ENCODE results near the gene MBOAT7. TPM values are rescaled to one million over a fixed set of nuclear protein-coding genes. Genes with fewer than 3 reads are reported as not detected.

The MBOAT7 gene
- total and polyA plus RNA-seq, 4 donors, result 10.3 to 31.5 (median 15.0) TPM

DNA sequence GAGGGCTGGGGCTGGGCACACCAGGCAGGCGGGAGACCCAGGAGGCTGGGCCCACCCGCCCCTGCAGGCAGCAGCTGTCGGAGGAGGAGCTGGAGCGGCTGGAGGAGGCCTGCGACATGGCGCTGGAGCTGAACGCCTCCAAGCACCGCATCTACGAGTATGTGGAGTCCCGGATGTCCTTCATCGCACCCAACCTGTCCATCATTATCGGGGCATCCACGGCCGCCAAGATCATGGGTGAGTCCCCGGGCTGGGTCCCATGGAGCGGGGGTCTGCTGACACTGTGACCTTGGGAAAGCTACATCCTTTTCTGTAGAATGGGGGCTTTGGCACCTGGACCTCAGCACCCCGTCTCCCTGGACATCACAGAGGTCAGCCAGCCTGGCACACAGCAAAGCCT lies 65.7 kb downstream of the MBOAT7 start:
- WGBS, result 96% methylated on average over 17 of the region's 17 CpGs

More for the DNA sequence above, 65.7 kb downstream of the MBOAT7 start:
- H3K9me3 ChIP-seq (ENCODE audit: control insufficient read depth in 4 of 4, low read length in 3 of 4), result no peaks in the 10 kb centered on the region
- no peak overlapping the region for H3K27ac ChIP-seq (ENCODE audit: low read depth in 1 of 2, low read length in 2 of 2)
- TF ChIP-seq YY1 (IDR thresholded peaks at IDR 0.05), result no peak
- TF ChIP-seq RXRA (IDR thresholded peaks at IDR 0.05), result no peak
- TF ChIP-seq FOXA1 (IDR thresholded peaks at IDR 0.05), result no peak
- no peak for TF ChIP-seq NR2F2 (IDR thresholded peaks at IDR 0.05)
- TF ChIP-seq, protein P1, sequence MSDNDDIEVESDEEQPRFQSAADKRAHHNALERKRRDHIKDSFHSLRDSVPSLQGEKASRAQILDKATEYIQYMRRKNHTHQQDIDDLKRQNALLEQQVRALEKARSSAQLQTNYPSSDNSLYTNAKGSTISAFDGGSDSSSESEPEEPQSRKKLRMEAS (IDR thresholded peaks at IDR 0.05), result no peak
- no peak for TF ChIP-seq HNF4A (conservative IDR thresholded peaks at IDR 0.05)
- TF ChIP-seq EGR1 (IDR thresholded peaks at IDR 0.05; ENCODE audit: low read depth in 2 of 2), result no peak
- TF ChIP-seq TAF1 (conservative IDR thresholded peaks at IDR 0.05), result no peak
- TF ChIP-seq, protein P2, sequence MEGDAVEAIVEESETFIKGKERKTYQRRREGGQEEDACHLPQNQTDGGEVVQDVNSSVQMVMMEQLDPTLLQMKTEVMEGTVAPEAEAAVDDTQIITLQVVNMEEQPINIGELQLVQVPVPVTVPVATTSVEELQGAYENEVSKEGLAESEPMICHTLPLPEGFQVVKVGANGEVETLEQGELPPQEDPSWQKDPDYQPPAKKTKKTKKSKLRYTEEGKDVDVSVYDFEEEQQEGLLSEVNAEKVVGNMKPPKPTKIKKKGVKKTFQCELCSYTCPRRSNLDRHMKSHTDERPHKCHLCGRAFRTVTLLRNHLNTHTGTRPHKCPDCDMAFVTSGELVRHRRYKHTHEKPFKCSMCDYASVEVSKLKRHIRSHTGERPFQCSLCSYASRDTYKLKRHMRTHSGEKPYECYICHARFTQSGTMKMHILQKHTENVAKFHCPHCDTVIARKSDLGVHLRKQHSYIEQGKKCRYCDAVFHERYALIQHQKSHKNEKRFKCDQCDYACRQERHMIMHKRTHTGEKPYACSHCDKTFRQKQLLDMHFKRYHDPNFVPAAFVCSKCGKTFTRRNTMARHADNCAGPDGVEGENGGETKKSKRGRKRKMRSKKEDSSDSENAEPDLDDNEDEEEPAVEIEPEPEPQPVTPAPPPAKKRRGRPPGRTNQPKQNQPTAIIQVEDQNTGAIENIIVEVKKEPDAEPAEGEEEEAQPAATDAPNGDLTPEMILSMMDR (IDR thresholded peaks at IDR 0.05; ENCODE audit: low read depth, low read length, missing input control), result no peak
- TF ChIP-seq HNF4G (IDR thresholded peaks at IDR 0.05), result no peak
- TF ChIP-seq, protein P3, sequence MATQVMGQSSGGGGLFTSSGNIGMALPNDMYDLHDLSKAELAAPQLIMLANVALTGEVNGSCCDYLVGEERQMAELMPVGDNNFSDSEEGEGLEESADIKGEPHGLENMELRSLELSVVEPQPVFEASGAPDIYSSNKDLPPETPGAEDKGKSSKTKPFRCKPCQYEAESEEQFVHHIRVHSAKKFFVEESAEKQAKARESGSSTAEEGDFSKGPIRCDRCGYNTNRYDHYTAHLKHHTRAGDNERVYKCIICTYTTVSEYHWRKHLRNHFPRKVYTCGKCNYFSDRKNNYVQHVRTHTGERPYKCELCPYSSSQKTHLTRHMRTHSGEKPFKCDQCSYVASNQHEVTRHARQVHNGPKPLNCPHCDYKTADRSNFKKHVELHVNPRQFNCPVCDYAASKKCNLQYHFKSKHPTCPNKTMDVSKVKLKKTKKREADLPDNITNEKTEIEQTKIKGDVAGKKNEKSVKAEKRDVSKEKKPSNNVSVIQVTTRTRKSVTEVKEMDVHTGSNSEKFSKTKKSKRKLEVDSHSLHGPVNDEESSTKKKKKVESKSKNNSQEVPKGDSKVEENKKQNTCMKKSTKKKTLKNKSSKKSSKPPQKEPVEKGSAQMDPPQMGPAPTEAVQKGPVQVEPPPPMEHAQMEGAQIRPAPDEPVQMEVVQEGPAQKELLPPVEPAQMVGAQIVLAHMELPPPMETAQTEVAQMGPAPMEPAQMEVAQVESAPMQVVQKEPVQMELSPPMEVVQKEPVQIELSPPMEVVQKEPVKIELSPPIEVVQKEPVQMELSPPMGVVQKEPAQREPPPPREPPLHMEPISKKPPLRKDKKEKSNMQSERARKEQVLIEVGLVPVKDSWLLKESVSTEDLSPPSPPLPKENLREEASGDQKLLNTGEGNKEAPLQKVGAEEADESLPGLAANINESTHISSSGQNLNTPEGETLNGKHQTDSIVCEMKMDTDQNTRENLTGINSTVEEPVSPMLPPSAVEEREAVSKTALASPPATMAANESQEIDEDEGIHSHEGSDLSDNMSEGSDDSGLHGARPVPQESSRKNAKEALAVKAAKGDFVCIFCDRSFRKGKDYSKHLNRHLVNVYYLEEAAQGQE (IDR thresholded peaks at IDR 0.05), result no peak
- TF ChIP-seq FOXA2 (IDR thresholded peaks at IDR 0.05), result no peak
- no peak for TF ChIP-seq JUND (IDR thresholded peaks at IDR 0.05)
- no peak for TF ChIP-seq RAD21 (IDR thresholded peaks at IDR 0.05)
- TF ChIP-seq, protein P4, sequence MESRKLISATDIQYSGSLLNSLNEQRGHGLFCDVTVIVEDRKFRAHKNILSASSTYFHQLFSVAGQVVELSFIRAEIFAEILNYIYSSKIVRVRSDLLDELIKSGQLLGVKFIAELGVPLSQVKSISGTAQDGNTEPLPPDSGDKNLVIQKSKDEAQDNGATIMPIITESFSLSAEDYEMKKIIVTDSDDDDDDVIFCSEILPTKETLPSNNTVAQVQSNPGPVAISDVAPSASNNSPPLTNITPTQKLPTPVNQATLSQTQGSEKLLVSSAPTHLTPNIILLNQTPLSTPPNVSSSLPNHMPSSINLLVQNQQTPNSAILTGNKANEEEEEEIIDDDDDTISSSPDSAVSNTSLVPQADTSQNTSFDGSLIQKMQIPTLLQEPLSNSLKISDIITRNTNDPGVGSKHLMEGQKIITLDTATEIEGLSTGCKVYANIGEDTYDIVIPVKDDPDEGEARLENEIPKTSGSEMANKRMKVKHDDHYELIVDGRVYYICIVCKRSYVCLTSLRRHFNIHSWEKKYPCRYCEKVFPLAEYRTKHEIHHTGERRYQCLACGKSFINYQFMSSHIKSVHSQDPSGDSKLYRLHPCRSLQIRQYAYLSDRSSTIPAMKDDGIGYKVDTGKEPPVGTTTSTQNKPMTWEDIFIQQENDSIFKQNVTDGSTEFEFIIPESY (IDR thresholded peaks at IDR 0.05), result no peak
- no peak for TF ChIP-seq GABPA (IDR thresholded peaks at IDR 0.05 in 1 of 2, conservative IDR thresholded peaks at IDR 0.05 in 1 of 2)
- no peak for TF ChIP-seq ATF3 (IDR thresholded peaks at IDR 0.05)
- no peak for TF ChIP-seq SP1 (IDR thresholded peaks at IDR 0.05)
- H3K4me1 ChIP-seq (ENCODE audit: control insufficient read depth in 4 of 4, insufficient read depth in 4 of 4, low read length in 3 of 4), result no peaks in the 10 kb centered on the region
- no peaks in the 10 kb centered on the region for H3K27me3 ChIP-seq (ENCODE audit: control insufficient read depth in 4 of 4, insufficient read depth in 4 of 4, low read length in 3 of 4)
- no peak overlapping the region for H3K4me3 ChIP-seq (ENCODE audit: low read depth in 1 of 3, low read length in 3 of 3)
- DNase-seq (ENCODE audit: low spot score), result no peak
- H3K9ac ChIP-seq (ENCODE audit: low read depth in 1 of 2, low read length in 2 of 2), result no peak overlapping the region
- peaks cover 17 to 84% (median 32%) of the 10 kb centered on the region in 4 donors for H3K36me3 ChIP-seq (ENCODE audit: control insufficient read depth in 4 of 4, insufficient read depth in 3 of 4, low read depth in 1 of 4, low read length in 3 of 4)

Other genes starting within 250 kb of the MBOAT7 start
- gene CACNG8, start 226.6 kb downstream of the MBOAT7 start, total RNA-seq, result not detected
- gene CACNG8, start 226.6 kb downstream of the MBOAT7 start, polyA plus RNA-seq, result under 1 TPM in 1 of 2 donors, not detected in 1; under 0.01 TPM
- gene CACNG6, start 197.9 kb downstream of the MBOAT7 start, total RNA-seq, result not detected
- gene CACNG6, start 197.9 kb downstream of the MBOAT7 start, polyA plus RNA-seq, result not detected
- 1 to 10 TPM in 1 of 2 donors, not detected in 1; 1.3 TPM for gene VSTM1, start 125.7 kb downstream of the MBOAT7 start, total RNA-seq
- under 1 TPM in 1 of 2 donors, not detected in 1; 0.07 TPM for gene VSTM1, start 125.7 kb downstream of the MBOAT7 start, polyA plus RNA-seq
- not detected for gene TARM1, start 108.2 kb downstream of the MBOAT7 start, total RNA-seq
- gene TARM1, start 108.2 kb downstream of the MBOAT7 start, polyA plus RNA-seq, result not detected
- 1 to 10 TPM in 1 of 2 donors, under 1 TPM in 1; 0.65 to 1.0 TPM for gene OSCAR, start 88.8 kb downstream of the MBOAT7 start, total RNA-seq
- 1 to 10 TPM in 1 of 2 donors, under 1 TPM in 1; 0.60 to 2.0 TPM for gene OSCAR, start 88.8 kb downstream of the MBOAT7 start, polyA plus RNA-seq
- gene NDUFA3, start 86.7 kb downstream of the MBOAT7 start, total RNA-seq, result 10 to 100 TPM in 1 of 2 donors, 1 to 10 TPM in 1; 5.9 to 10.6 TPM
- 100 to 1,000 TPM; 126 to 343 TPM for gene NDUFA3, start 86.7 kb downstream of the MBOAT7 start, polyA plus RNA-seq
- gene TFPT, start 73.9 kb downstream of the MBOAT7 start, total RNA-seq, result 1 to 10 TPM; 2.4 to 4.9 TPM
- gene TFPT, start 73.9 kb downstream of the MBOAT7 start, polyA plus RNA-seq, result 1 to 10 TPM; 3.5 to 5.6 TPM
- 10 to 100 TPM; 23.8 to 33.0 TPM for gene PRPF31, start 73.8 kb downstream of the MBOAT7 start, total RNA-seq
- 10 to 100 TPM; 25.8 to 31.7 TPM for gene PRPF31, start 73.8 kb downstream of the MBOAT7 start, polyA plus RNA-seq
- gene CNOT3, start 51.8 kb downstream of the MBOAT7 start, total RNA-seq, result 10 to 100 TPM in 1 of 2 donors, 1 to 10 TPM in 1; 6.3 to 13.0 TPM
- 10 to 100 TPM in 1 of 2 donors, 1 to 10 TPM in 1; 3.7 to 11.9 TPM for gene CNOT3, start 51.8 kb downstream of the MBOAT7 start, polyA plus RNA-seq
- gene LENG1, start 29.9 kb downstream of the MBOAT7 start, total RNA-seq, result 1 to 10 TPM; 2.6 to 3.0 TPM
- gene LENG1, start 29.9 kb downstream of the MBOAT7 start, polyA plus RNA-seq, result 1 to 10 TPM; 2.8 to 4.4 TPM
- 1 to 10 TPM in 1 of 2 donors, under 1 TPM in 1; 0.23 to 1.8 TPM for gene TMC4, start 16.4 kb downstream of the MBOAT7 start, total RNA-seq
- 1 to 10 TPM in 1 of 2 donors, under 1 TPM in 1; 0.92 to 2.4 TPM for gene TMC4, start 16.4 kb downstream of the MBOAT7 start, polyA plus RNA-seq
- gene TSEN34, start 1.7 kb upstream of the MBOAT7 start, total RNA-seq, result 10 to 100 TPM; 21.8 to 37.9 TPM
- gene TSEN34, start 1.7 kb upstream of the MBOAT7 start, polyA plus RNA-seq, result 10 to 100 TPM; 15.5 to 27.4 TPM
- gene RPS9, start 11.3 kb upstream of the MBOAT7 start, total RNA-seq, result 1,000 to 10,000 TPM in 1 of 2 donors, 100 to 1,000 TPM in 1; 745 to 1,462 TPM
- 1,000 to 10,000 TPM in 1 of 2 donors, 100 to 1,000 TPM in 1; 290 to 1,080 TPM for gene RPS9, start 11.3 kb upstream of the MBOAT7 start, polyA plus RNA-seq
- 10 to 100 TPM in 1 of 2 donors, 1 to 10 TPM in 1; 2.5 to 10.5 TPM for gene LILRB3, start 33.4 kb upstream of the MBOAT7 start, total RNA-seq
- gene LILRB3, start 33.4 kb upstream of the MBOAT7 start, polyA plus RNA-seq, result 1 to 10 TPM; 2.2 to 4.2 TPM
- 1 to 10 TPM; 1.4 to 2.8 TPM for gene LILRA6, start 53.2 kb upstream of the MBOAT7 start, total RNA-seq
- gene LILRA6, start 53.2 kb upstream of the MBOAT7 start, polyA plus RNA-seq, result 1 to 10 TPM; 1.0 to 1.9 TPM
- 1 to 10 TPM; 5.4 to 7.1 TPM for gene LILRB5, start 67.7 kb upstream of the MBOAT7 start, total RNA-seq
- 10 to 100 TPM in 1 of 2 donors, 1 to 10 TPM in 1; 5.1 to 10.8 TPM for gene LILRB5, start 67.7 kb upstream of the MBOAT7 start, polyA plus RNA-seq
- gene LILRB2, start 91.5 kb upstream of the MBOAT7 start, total RNA-seq, result 1 to 10 TPM; 4.6 to 5.7 TPM
- 1 to 10 TPM; 2.2 to 6.1 TPM for gene LILRB2, start 91.5 kb upstream of the MBOAT7 start, polyA plus RNA-seq
- gene LILRA5, start 123.6 kb upstream of the MBOAT7 start, total RNA-seq, result 1 to 10 TPM; 6.4 to 8.7 TPM
- gene LILRA5, start 123.6 kb upstream of the MBOAT7 start, polyA plus RNA-seq, result 1 to 10 TPM in 1 of 2 donors, under 1 TPM in 1; 0.58 to 2.8 TPM
- under 1 TPM; 0.08 to 0.23 TPM for gene LILRA4, start 149.6 kb upstream of the MBOAT7 start, total RNA-seq
- under 1 TPM; 0.06 to 0.33 TPM for gene LILRA4, start 149.6 kb upstream of the MBOAT7 start, polyA plus RNA-seq
- gene LAIR1, start 175.4 kb upstream of the MBOAT7 start, total RNA-seq, result 10 to 100 TPM in 1 of 2 donors, 1 to 10 TPM in 1; 4.5 to 16.3 TPM
- gene LAIR1, start 175.4 kb upstream of the MBOAT7 start, polyA plus RNA-seq, result 1 to 10 TPM; 1.2 to 5.1 TPM
- 1 to 10 TPM in 1 of 2 donors, under 1 TPM in 1; 0.42 to 1.1 TPM for gene TTYH1, start 225.9 kb upstream of the MBOAT7 start, total RNA-seq
- gene TTYH1, start 225.9 kb upstream of the MBOAT7 start, polyA plus RNA-seq, result under 1 TPM; 0.28 to 0.79 TPM